A673 (cell line): ENCODE results near the gene PTTG1IP. TPM values are rescaled to one million over a fixed set of nuclear protein-coding genes. Genes with fewer than 3 reads are reported as not detected.
A peak's percentile ranks its signal among the peaks of the same experiment; 100 is the strongest.

Experiments used
- BruUV-seq: library from RNA; stranded (reverse); fragments of 400-500 nt; replicated peaks from 2 replicates; lab custom pipeline; 2021; lab: Mats Ljungman, UMichigan
- CTCF ChIA-PET: fragments of 300-600 bp; sonication (Branson Sonifier 250); formaldehyde crosslinking; loops from one replicate; lab custom pipeline; 2022; ENCODE audit warnings: antibody characterized with exemption; lab: Charles Lee
- POLR2A ChIA-PET: fragments of 300-600 bp; sonication (Branson Sonifier 250); formaldehyde crosslinking; loops from one replicate; lab custom pipeline; 2022; ENCODE audit warnings: antibody characterized with exemption; ENCODE audit not compliant: low non-redundant PET; lab: Charles Lee
- DNase-seq: peaks from one replicate; pipeline ENCODE4 v3.0.0-alpha.2; 2015; ENCODE audit warnings: low spot score
- H3K27ac ChIP-seq: fragments of 200-600 bp; sonication (generic); 2 replicates; pipeline ENCODE4 v1.5.1; 2016; ENCODE audit warnings: mixed run types, low read depth, mild to moderate bottlenecking, mixed read lengths, antibody characterized with exemption, low read length; ENCODE audit not compliant: poor library complexity, severe bottlenecking
- H3K27me3 ChIP-seq: fragments of 200-600 bp; sonication (generic); replicated peaks from 2 replicates; pipeline ENCODE4 v1.6.1; 2017; ENCODE audit warnings: mixed run types, low read depth, mild to moderate bottlenecking, mixed read lengths, antibody characterized with exemption, low read length; ENCODE audit not compliant: insufficient read depth, poor library complexity
- H3K36me3 ChIP-seq: fragments of 200-600 bp; sonication (generic); 2 replicates; pipeline ENCODE4 v1.6.1; 2016; ENCODE audit warnings: mixed run types, mild to moderate bottlenecking, mixed read lengths, antibody characterized with exemption, low read length; ENCODE audit not compliant: insufficient read depth, poor library complexity, severe bottlenecking
- H3K4me1 ChIP-seq: fragments of 200-600 bp; sonication (generic); 2 replicates; pipeline ENCODE4 v1.6.1; 2017; ENCODE audit warnings: mixed run types, mild to moderate bottlenecking, mixed read lengths, antibody characterized with exemption, low read length; ENCODE audit not compliant: insufficient read depth, poor library complexity, severe bottlenecking
- H3K4me3 ChIP-seq: fragments of 200-600 bp; sonication (generic); 2 replicates; pipeline ENCODE4 v1.5.1; 2016; ENCODE audit warnings: low read depth, mixed run types, mild to moderate bottlenecking, mixed read lengths, low read length; ENCODE audit not compliant: poor library complexity, severe bottlenecking
- H3K9me3 ChIP-seq: fragments of 200-600 bp; sonication (generic); 2 replicates; pipeline ENCODE4 v1.6.1; 2016; ENCODE audit warnings: mixed run types, low read depth, mild to moderate bottlenecking, mixed read lengths, antibody characterized with exemption, low read length; ENCODE audit not compliant: poor library complexity, severe bottlenecking
- EZH2 ChIP-seq: fragments of 200-600 bp; sonication (generic); IDR thresholded peaks from 2 replicates; pipeline ENCODE4 v1.6.1; 2017; ENCODE audit warnings: borderline replicate concordance, low read depth, mild to moderate bottlenecking, mixed read lengths, antibody characterized with exemption, low read length; ENCODE audit not compliant: poor library complexity, severe bottlenecking
- intact Hi-C: fragments of 100-400 bp; cut with micrococcal nuclease; formaldehyde crosslinking; loops from one replicate; pipeline ENCODE4 v1.10.0; 2022; ENCODE audit not compliant: unreplicated experiment
- total RNA-seq: library from RNA; stranded (reverse); gene quantifications from 2 replicates; pipeline ENCODE4 v1.2.3, GENCODE V29; 2021
- TF ChIP-seq, protein P1 (sequence below): fragments of 300-800, 200-600 bp; sonication (generic); conservative IDR thresholded peaks from 2 replicates; pipeline ENCODE4 v1.5.1; 2017; ENCODE audit warnings: low read depth, mild to moderate bottlenecking, antibody characterized with exemption, low read length, moderate library complexity, mixed read lengths

PTTG1IP gene
- total RNA-seq, 1 experiment from 2014 or later = 216 TPM

- H3K9me3 ChIP-seq = no peaks in the 10 kb centered on the region
- BruUV-seq = no TSS peak
- POLR2A ChIA-PET = no interaction called here
- no peaks in the 10 kb centered on the region for H3K27me3 ChIP-seq
- DNase-seq = no peak
- peaks cover 86% of the 10 kb centered on the region for H3K36me3 ChIP-seq
- H3K4me1 ChIP-seq = no peaks in the 10 kb centered on the region
- TF ChIP-seq EZH2 = no peak
- TF ChIP-seq, protein P1, sequence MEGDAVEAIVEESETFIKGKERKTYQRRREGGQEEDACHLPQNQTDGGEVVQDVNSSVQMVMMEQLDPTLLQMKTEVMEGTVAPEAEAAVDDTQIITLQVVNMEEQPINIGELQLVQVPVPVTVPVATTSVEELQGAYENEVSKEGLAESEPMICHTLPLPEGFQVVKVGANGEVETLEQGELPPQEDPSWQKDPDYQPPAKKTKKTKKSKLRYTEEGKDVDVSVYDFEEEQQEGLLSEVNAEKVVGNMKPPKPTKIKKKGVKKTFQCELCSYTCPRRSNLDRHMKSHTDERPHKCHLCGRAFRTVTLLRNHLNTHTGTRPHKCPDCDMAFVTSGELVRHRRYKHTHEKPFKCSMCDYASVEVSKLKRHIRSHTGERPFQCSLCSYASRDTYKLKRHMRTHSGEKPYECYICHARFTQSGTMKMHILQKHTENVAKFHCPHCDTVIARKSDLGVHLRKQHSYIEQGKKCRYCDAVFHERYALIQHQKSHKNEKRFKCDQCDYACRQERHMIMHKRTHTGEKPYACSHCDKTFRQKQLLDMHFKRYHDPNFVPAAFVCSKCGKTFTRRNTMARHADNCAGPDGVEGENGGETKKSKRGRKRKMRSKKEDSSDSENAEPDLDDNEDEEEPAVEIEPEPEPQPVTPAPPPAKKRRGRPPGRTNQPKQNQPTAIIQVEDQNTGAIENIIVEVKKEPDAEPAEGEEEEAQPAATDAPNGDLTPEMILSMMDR = no peak
- CTCF ChIA-PET = no interaction called here
- H3K4me3 ChIP-seq = no peak overlapping the region
- intact Hi-C loops = no loop called here
- H3K27ac ChIP-seq = peak overlapping the region; percentile 30
Observed at GRCh38 chr21:44856131-44856530, 17.4 kb downstream of the PTTG1IP start.

DNA sequence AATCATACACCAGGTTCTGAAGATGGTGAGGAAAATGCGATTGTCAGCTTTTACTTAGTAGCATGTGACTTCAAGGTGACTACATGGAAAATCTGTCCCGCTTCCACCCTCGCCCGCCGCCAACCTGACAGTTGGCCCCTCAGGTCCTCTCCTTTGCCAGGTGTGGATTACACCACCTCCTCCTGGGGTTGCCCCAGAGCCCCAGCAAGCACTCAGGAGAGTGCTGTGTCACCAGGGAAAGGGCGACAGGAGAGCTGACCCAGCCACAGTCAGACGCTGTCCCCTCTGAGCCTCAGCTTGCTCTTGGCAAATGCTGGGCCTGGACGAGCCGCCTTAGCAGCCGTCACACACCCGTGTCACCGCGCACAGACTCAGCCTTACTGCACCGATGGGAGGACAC, 17.9 kb downstream of the PTTG1IP start:
- intact Hi-C loops = no loop called here
- Histone ChIP-seq H3K27ac (peak overlapping the region; percentile 30), H3K36me3 (peaks cover 91% of the 10 kb centered on the region), H3K27me3 (no peaks in the 10 kb centered on the region), H3K4me1 (no peaks in the 10 kb centered on the region), H3K4me3 (no peak overlapping the region), H3K9me3 (no peaks in the 10 kb centered on the region)
- CTCF ChIA-PET = no interaction called here
- POLR2A ChIA-PET = no interaction called here
- no peak for DNase-seq
- TF ChIP-seq EZH2 = no peak
- TF ChIP-seq, protein P1 = no peak
- BruUV-seq = no TSS peak

DNA sequence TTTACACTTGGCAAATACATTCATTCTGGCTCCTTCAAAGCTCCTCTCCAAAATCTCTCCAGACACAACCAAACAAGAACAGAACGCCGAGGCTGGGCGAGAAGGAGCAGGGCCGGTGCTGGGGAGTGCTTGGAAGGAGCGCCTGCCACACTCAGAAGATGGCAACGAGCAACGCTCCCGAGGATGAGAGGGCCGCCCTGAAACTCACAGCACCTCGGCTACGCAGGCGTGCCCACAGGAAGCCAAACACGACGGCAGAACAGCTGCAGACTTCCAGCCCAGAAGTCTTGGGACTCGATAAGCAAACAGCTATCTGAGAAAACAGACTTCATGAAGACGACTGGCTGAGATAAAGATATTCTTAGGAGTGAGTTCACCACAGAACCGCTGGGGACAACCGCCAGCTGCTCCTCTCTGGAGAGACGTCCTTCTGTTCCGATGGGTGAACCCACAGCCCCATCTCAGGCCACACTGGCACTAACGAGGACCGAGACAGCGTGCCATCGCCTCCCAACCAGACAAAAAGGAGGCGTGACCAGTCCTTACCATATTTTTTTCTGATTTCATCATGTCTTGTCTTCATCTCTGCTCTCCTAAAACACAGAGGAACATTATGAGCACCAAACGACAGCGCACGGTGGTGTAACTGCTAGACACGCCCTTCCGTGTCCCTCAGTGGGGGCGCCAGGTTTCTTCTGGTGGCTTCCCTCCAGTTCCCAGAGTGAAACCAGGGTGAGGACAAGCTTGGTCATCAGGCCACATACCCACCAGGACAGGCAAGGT, 18.6 kb downstream of the PTTG1IP start:
- Histone ChIP-seq H3K27ac (no peak overlapping the region), H3K9me3 (no peaks in the 10 kb centered on the region), H3K4me1 (no peaks in the 10 kb centered on the region), H3K36me3 (peaks cover 93% of the 10 kb centered on the region), H3K4me3 (no peak overlapping the region), H3K27me3 (no peaks in the 10 kb centered on the region)
- POLR2A ChIA-PET = no interaction called here
- no peak for TF ChIP-seq EZH2
- TF ChIP-seq, protein P1 = no peak
- CTCF ChIA-PET = no interaction called here
- no peak for DNase-seq
- intact Hi-C loops = no loop called here
- no TSS peak for BruUV-seq
